Keratinocyte (primary cell): ENCODE data around the gene NCBP2. TPM values are rescaled to one million over a fixed set of nuclear protein-coding genes. Genes with fewer than 3 reads are reported as not detected.

Source experiments
- DNase-seq: peaks from one replicate; pipeline ENCODE4 v3.0.0-alpha.2; 2011; ENCODE audit warnings: low read depth, missing footprints, low spot score
- FAIRE-seq: peaks from 2 replicates; lab custom pipeline; 2011; peaks lifted over from hg19 to GRCh38; lab: Jason Lieb, UNC
- H2AFZ ChIP-seq: 2 replicates; pipeline ENCODE4 v1.6.0; 2012; ENCODE audit warnings: low read length, control low read depth, inconsistent platforms; ENCODE audit not compliant: control insufficient read depth
- H3K27ac ChIP-seq: 2 replicates; pipeline ENCODE4 v1.5.1; 2011; ENCODE audit warnings: low read length; ENCODE audit not compliant: control insufficient read depth, insufficient read depth
- H3K27me3 ChIP-seq: 3 replicates; pipeline ENCODE4 v1.6.0; 2011; ENCODE audit warnings: low read length; ENCODE audit not compliant: control insufficient read depth, insufficient read depth; ENCODE audit errors: extremely low read depth
- H3K36me3 ChIP-seq, 2 experiments: 2 replicates in 1 of 2; 3 replicates in 1 of 2; pipeline ENCODE4 v1.5.1; 2011; ENCODE audit warnings: low read length in 2 of 2, mild to moderate bottlenecking in 1 of 2; ENCODE audit not compliant: control insufficient read depth in 2 of 2, insufficient read depth in 2 of 2; ENCODE audit errors: extremely low read depth in 1 of 2
- H3K4me1 ChIP-seq: 3 replicates; pipeline ENCODE4 v1.5.1; 2011; ENCODE audit warnings: low read length; ENCODE audit not compliant: control insufficient read depth, insufficient read depth; ENCODE audit errors: extremely low read depth
- H3K4me2 ChIP-seq: 3 replicates; pipeline ENCODE4 v1.6.0; 2011; ENCODE audit warnings: low read depth, low read length; ENCODE audit not compliant: control insufficient read depth, insufficient read depth; ENCODE audit errors: extremely low read depth
- H3K4me3 ChIP-seq, 3 experiments: fragments of 200-600 bp in 1 of 3; sonication (generic) in 1 of 3; 2 replicates in 2 of 3; 3 replicates in 1 of 3; pipeline ENCODE4 v1.5.1; 2011 to 2016; ENCODE audit warnings: low read length in 3 of 3, mild to moderate bottlenecking in 3 of 3, control low read depth in 2 of 3, inconsistent platforms in 1 of 3, low read depth in 1 of 3, mixed read lengths in 1 of 3, mixed run types in 1 of 3, moderate library complexity in 1 of 3; ENCODE audit not compliant: control insufficient read depth in 2 of 3, insufficient read depth in 2 of 3; ENCODE audit errors: extremely low read depth in 1 of 3
- H3K79me2 ChIP-seq: 2 replicates; pipeline ENCODE4 v1.6.0; 2012; ENCODE audit warnings: low read length; ENCODE audit not compliant: control insufficient read depth, insufficient read depth
- H3K9ac ChIP-seq: 3 replicates; pipeline ENCODE4 v1.6.0; 2011; ENCODE audit warnings: low read length; ENCODE audit not compliant: control insufficient read depth, insufficient read depth; ENCODE audit errors: extremely low read depth
- H3K9me1 ChIP-seq: 3 replicates; pipeline ENCODE4 v1.6.0; 2011; ENCODE audit warnings: low read length; ENCODE audit not compliant: control insufficient read depth, insufficient read depth; ENCODE audit errors: extremely low read depth
- H3K9me3 ChIP-seq: 2 replicates; pipeline ENCODE4 v1.5.1; 2012; ENCODE audit warnings: low read depth, low read length; ENCODE audit not compliant: control insufficient read depth
- H4K20me1 ChIP-seq: 3 replicates; pipeline ENCODE4 v1.6.0; 2011; ENCODE audit warnings: low read length; ENCODE audit not compliant: control insufficient read depth, insufficient read depth; ENCODE audit errors: extremely low read depth
- EZH2 ChIP-seq: IDR thresholded peaks from one replicate; pipeline ENCODE4 v1.6.1; 2012; ENCODE audit warnings: inconsistent platforms, mild to moderate bottlenecking, low read length, moderate library complexity
- dilution Hi-C: fragments of 300-500 bp; cut with MboI; formaldehyde crosslinking; loops from one replicate; pipeline ENCODE4 v1.7.0; 2020; ENCODE audit warnings: low sequenced_read_pairs; ENCODE audit not compliant: extremely low pct_ligation_motif_present
- polyA plus RNA-seq, 5 experiments: library from polyadenylated mRNA; depleted of rRNA in 3 of 5; stranded (reverse) in 3 of 5; stranded (forward) in 1 of 5; unstranded in 1 of 5; fragments of >200 nt; gene quantifications; 1 replicate in 1 of 5; 2 replicates in 3 of 5; 3 replicates in 1 of 5; pipeline versions ENCODE4 v1.2.1 to v1.2.3, GENCODE V29; 2011 to 2012; ENCODE audit warnings: missing spikeins in 2 of 5, low read depth in 1 of 5, low replicate concordance in 1 of 5
- TF ChIP-seq, protein P1 (sequence below), 3 experiments: IDR thresholded peaks in 1 of 3; conservative IDR thresholded peaks in 1 of 3; optimal IDR thresholded peaks in 1 of 3; 2 replicates in 2 of 3; 3 replicates in 1 of 3; pipeline versions ENCODE3 to v1.5.1; 2011; ENCODE audit warnings: low read length in 3 of 3, mild to moderate bottlenecking in 3 of 3, moderate library complexity in 2 of 3, control low read depth in 1 of 3, inconsistent platforms in 1 of 3; ENCODE audit not compliant: insufficient read depth in 2 of 3; ENCODE audit errors: extremely low read depth in 1 of 3

NCBP2 gene
- polyA plus RNA-seq, 1 donor (not counting 4 experiments of a cell fraction or from before 2014, with no cell fraction given) = 71.4 TPM

DNA sequence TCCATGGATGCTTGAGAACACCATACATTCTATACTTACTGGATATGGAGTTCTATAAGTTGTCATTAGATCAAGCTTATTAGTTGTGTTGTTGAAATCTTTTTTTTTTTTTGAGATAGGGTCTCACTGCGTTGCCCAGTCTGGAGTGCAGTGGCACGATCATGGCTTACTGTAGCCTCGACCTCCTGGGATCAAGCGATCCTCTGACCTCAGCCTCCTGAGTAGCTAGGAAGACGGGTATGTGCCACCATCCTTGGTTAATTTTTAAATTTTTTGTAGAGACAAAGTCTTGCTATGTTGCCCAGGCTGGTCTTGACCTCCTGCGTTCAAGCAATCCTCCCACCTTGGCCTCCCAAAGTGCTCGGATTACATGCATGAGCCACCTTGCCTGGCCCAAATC is 12.5 kb upstream of the NCBP2 start:
- no peak overlapping the region for H2AFZ ChIP-seq
- H3K36me3 ChIP-seq = no peaks in the 10 kb centered on the region
- no peak overlapping the region for H3K27ac ChIP-seq
- H3K4me1 ChIP-seq = no peaks in the 10 kb centered on the region
- H3K9me1 ChIP-seq = no peaks in the 10 kb centered on the region
- H4K20me1 ChIP-seq = no peaks in the 10 kb centered on the region
- TF ChIP-seq EZH2 = no peak
- TF ChIP-seq, protein P1, sequence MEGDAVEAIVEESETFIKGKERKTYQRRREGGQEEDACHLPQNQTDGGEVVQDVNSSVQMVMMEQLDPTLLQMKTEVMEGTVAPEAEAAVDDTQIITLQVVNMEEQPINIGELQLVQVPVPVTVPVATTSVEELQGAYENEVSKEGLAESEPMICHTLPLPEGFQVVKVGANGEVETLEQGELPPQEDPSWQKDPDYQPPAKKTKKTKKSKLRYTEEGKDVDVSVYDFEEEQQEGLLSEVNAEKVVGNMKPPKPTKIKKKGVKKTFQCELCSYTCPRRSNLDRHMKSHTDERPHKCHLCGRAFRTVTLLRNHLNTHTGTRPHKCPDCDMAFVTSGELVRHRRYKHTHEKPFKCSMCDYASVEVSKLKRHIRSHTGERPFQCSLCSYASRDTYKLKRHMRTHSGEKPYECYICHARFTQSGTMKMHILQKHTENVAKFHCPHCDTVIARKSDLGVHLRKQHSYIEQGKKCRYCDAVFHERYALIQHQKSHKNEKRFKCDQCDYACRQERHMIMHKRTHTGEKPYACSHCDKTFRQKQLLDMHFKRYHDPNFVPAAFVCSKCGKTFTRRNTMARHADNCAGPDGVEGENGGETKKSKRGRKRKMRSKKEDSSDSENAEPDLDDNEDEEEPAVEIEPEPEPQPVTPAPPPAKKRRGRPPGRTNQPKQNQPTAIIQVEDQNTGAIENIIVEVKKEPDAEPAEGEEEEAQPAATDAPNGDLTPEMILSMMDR (optimal IDR thresholded peaks at IDR 0.05 in 1 of 3, IDR thresholded peaks at IDR 0.05 in 1 of 3, conservative IDR thresholded peaks at IDR 0.05 in 1 of 3; ENCODE audit: extremely low read depth in 1 of 3, insufficient read depth in 2 of 3, low read length in 3 of 3) = no peak
- no peak overlapping the region for H3K4me3 ChIP-seq
- FAIRE-seq = no peak
- H3K79me2 ChIP-seq = no peaks in the 10 kb centered on the region
- no peak overlapping the region for H3K4me2 ChIP-seq
- no peak overlapping the region for H3K9ac ChIP-seq
- dilution Hi-C loops = no loop called here
- no peaks in the 10 kb centered on the region for H3K27me3 ChIP-seq
- no peak for DNase-seq
- H3K9me3 ChIP-seq = no peaks in the 10 kb centered on the region

DNA sequence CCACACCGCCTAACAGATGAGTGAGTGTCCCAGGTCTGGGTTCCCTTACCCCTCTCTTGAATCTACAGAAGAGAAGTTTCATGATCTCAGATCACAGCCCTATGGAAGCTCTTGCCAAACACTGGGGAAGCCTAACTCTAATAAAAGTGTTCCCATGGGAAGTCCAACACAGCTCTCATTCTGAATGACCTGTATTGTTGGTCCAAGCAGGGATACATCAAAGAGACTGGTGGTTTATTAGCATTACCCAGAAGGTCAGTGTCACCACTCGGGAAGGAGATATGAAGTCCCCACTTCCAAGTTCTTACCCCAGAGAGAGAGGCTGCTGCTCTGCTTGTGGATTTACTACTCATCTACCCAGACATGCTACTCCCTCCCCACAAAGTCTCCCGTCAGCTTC is 9.0 kb upstream of the NCBP2 start:
- TF ChIP-seq, protein P1 (optimal IDR thresholded peaks at IDR 0.05 in 1 of 3, IDR thresholded peaks at IDR 0.05 in 1 of 3, conservative IDR thresholded peaks at IDR 0.05 in 1 of 3; ENCODE audit: extremely low read depth in 1 of 3, insufficient read depth in 2 of 3, low read length in 3 of 3) = no peak
- TF ChIP-seq EZH2 = no peak
- H4K20me1 ChIP-seq = no peaks in the 10 kb centered on the region
- no peak overlapping the region for H3K4me3 ChIP-seq
- no peak overlapping the region for H2AFZ ChIP-seq
- no peaks in the 10 kb centered on the region for H3K36me3 ChIP-seq
- H3K9me3 ChIP-seq = no peaks in the 10 kb centered on the region
- no peaks in the 10 kb centered on the region for H3K27me3 ChIP-seq
- H3K9me1 ChIP-seq = no peaks in the 10 kb centered on the region
- no peak overlapping the region for H3K9ac ChIP-seq
- H3K79me2 ChIP-seq = no peaks in the 10 kb centered on the region
- H3K4me1 ChIP-seq = no peaks in the 10 kb centered on the region
- DNase-seq = no peak
- dilution Hi-C loops = no loop called here
- FAIRE-seq = no peak
- H3K4me2 ChIP-seq = no peak overlapping the region
- no peak overlapping the region for H3K27ac ChIP-seq
